Ovary (tissue), 3 donors: ENCODE measurements around the gene RBM28.

Experiments used
- EP300 ChIP-seq: sonication (generic); formaldehyde crosslinking; IDR thresholded peaks from one replicate; pipeline ENCODE4 v1.6.1; 2017; ENCODE audit warnings: antibody characterized with exemption
- POLR2A ChIP-seq: fragments of 450-650 bp; IDR thresholded peaks from one replicate; pipeline ENCODE4 v1.6.1; 2017; ENCODE audit warnings: antibody characterized with exemption, mild to moderate bottlenecking, moderate library complexity
- TF ChIP-seq, protein P1 (sequence below), 3 donors: fragments of 450-650 bp in 2 of 3; fragments of 200-600 bp in 1 of 3; IDR thresholded peaks; one replicate each; pipeline versions ENCODE4 v1.5.1 to v1.8.0; 2016 to 2022; ENCODE audit warnings: antibody characterized with exemption in 3 of 3, mild to moderate bottlenecking in 1 of 3
- donor health status: DM: no; HTN: no; CAD: no.

GRCh38 chr7:128357217-128357613 lies 13.5 kb upstream of the RBM28 start:
- TF ChIP-seq, protein P1, sequence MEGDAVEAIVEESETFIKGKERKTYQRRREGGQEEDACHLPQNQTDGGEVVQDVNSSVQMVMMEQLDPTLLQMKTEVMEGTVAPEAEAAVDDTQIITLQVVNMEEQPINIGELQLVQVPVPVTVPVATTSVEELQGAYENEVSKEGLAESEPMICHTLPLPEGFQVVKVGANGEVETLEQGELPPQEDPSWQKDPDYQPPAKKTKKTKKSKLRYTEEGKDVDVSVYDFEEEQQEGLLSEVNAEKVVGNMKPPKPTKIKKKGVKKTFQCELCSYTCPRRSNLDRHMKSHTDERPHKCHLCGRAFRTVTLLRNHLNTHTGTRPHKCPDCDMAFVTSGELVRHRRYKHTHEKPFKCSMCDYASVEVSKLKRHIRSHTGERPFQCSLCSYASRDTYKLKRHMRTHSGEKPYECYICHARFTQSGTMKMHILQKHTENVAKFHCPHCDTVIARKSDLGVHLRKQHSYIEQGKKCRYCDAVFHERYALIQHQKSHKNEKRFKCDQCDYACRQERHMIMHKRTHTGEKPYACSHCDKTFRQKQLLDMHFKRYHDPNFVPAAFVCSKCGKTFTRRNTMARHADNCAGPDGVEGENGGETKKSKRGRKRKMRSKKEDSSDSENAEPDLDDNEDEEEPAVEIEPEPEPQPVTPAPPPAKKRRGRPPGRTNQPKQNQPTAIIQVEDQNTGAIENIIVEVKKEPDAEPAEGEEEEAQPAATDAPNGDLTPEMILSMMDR (IDR thresholded peaks at IDR 0.05) = no peak
- TF ChIP-seq POLR2A (no peak), EP300 (no peak)
